ENCODE measurements around the gene CNTNAP2.

- no peak for TF ChIP-seq HDGF (IDR thresholded peaks at IDR 0.05)
- TF ChIP-seq, protein P1, sequence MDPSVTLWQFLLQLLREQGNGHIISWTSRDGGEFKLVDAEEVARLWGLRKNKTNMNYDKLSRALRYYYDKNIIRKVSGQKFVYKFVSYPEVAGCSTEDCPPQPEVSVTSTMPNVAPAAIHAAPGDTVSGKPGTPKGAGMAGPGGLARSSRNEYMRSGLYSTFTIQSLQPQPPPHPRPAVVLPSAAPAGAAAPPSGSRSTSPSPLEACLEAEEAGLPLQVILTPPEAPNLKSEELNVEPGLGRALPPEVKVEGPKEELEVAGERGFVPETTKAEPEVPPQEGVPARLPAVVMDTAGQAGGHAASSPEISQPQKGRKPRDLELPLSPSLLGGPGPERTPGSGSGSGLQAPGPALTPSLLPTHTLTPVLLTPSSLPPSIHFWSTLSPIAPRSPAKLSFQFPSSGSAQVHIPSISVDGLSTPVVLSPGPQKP (CRISPR knock-in tag; IDR thresholded peaks at IDR 0.05) = no peak
- no peak for TF ChIP-seq POLR2A (conservative IDR thresholded peaks at IDR 0.05)
- no peak for TF ChIP-seq CHCHD3 (CRISPR knock-in tag; IDR thresholded peaks at IDR 0.05)
- TF ChIP-seq NELFE (IDR thresholded peaks at IDR 0.05; ENCODE audit: insufficient read depth, insufficient read length) = no peak
- no peak for TF ChIP-seq FOXK1 (CRISPR knock-in tag; IDR thresholded peaks at IDR 0.05; ENCODE audit: borderline replicate concordance)
- no peak for TF ChIP-seq ZNF146 (CRISPR knock-in tag; IDR thresholded peaks at IDR 0.05; ENCODE audit: unreplicated experiment)
- TF ChIP-seq TEAD4 (IDR thresholded peaks at IDR 0.05; ENCODE audit: low read length) = no peak
- no peak for TF ChIP-seq TEAD4 (CRISPR knock-in tag; IDR thresholded peaks at IDR 0.05; ENCODE audit: borderline replicate concordance)
- no peak for TF ChIP-seq CHD1 (IDR thresholded peaks at IDR 0.05; ENCODE audit: low read length)
- TF ChIP-seq ZNF589 (CRISPR knock-in tag; IDR thresholded peaks at IDR 0.05; ENCODE audit: low read depth) = no peak
- TF ChIP-seq, protein P2, sequence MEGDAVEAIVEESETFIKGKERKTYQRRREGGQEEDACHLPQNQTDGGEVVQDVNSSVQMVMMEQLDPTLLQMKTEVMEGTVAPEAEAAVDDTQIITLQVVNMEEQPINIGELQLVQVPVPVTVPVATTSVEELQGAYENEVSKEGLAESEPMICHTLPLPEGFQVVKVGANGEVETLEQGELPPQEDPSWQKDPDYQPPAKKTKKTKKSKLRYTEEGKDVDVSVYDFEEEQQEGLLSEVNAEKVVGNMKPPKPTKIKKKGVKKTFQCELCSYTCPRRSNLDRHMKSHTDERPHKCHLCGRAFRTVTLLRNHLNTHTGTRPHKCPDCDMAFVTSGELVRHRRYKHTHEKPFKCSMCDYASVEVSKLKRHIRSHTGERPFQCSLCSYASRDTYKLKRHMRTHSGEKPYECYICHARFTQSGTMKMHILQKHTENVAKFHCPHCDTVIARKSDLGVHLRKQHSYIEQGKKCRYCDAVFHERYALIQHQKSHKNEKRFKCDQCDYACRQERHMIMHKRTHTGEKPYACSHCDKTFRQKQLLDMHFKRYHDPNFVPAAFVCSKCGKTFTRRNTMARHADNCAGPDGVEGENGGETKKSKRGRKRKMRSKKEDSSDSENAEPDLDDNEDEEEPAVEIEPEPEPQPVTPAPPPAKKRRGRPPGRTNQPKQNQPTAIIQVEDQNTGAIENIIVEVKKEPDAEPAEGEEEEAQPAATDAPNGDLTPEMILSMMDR (IDR thresholded peaks at IDR 0.05 in 2 of 3, conservative IDR thresholded peaks at IDR 0.05 in 1 of 3; ENCODE audit: insufficient read depth in 2 of 3, low read depth in 1 of 3, low read length in 3 of 3) = no peak
- no peak for TF ChIP-seq MYC (IDR thresholded peaks at IDR 0.05; ENCODE audit: low read depth, low read length)
- no peak for TF ChIP-seq MYC (CRISPR knock-in tag; IDR thresholded peaks at IDR 0.05; ENCODE audit: borderline replicate concordance, low read depth)
- no peak for TF ChIP-seq TEAD2 (tag; IDR thresholded peaks at IDR 0.05)
- no peak for TF ChIP-seq TGIF2 (CRISPR knock-in tag; IDR thresholded peaks at IDR 0.05)
Measured at GRCh38 chr7:148383651-148384050, 2267.1 kb downstream of the CNTNAP2 start.
